Measurements from ENCODE around the gene PYGO2.

PYGO2 gene

DNA sequence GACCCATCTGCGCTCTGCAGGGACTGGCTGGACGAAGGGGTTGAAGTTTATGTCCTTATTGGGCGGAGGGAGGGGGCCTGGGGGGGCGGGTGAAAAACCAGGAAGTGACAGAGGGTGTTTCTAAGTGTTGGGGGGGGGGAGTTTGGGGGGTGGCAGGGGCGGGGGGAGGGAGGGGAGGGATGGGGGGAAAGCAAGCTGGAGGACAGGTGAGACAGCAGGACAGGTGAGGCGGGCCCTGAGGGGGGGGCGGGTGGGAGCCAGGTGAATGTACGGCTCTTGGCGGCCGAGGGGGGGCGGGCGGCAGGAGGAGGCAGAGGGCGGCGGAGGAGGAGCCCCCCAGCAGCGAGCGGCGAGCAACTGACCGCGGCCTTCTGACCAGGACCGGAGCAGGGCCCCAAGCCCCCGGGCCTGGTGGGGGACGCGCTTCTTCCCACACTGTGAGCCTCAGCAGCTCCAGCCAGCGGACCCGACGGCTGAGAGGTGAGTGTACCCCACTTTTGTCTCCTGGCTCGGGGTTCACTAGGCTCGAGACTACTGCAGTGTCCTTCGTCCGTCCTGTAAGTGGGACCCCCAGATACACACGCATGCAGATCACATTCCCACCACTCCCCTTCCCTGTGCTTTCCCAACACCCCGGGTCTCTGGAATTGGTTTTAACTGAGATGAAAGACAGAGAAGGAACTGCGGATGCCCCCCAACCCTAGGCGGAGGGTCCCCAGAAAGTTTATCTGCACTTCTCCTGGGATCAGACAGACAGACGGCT is 41.1 kb upstream of the PYGO2 start, which contains the start of gene ZBTB7B:
TSS of gene ZBTB7B (plus strand) at position 339 of the 763 bp plus-strand sequence. CDS start 11,859 bp downstream, outside the sequence.
- TF ChIP-seq, protein P1, sequence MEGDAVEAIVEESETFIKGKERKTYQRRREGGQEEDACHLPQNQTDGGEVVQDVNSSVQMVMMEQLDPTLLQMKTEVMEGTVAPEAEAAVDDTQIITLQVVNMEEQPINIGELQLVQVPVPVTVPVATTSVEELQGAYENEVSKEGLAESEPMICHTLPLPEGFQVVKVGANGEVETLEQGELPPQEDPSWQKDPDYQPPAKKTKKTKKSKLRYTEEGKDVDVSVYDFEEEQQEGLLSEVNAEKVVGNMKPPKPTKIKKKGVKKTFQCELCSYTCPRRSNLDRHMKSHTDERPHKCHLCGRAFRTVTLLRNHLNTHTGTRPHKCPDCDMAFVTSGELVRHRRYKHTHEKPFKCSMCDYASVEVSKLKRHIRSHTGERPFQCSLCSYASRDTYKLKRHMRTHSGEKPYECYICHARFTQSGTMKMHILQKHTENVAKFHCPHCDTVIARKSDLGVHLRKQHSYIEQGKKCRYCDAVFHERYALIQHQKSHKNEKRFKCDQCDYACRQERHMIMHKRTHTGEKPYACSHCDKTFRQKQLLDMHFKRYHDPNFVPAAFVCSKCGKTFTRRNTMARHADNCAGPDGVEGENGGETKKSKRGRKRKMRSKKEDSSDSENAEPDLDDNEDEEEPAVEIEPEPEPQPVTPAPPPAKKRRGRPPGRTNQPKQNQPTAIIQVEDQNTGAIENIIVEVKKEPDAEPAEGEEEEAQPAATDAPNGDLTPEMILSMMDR (IDR thresholded peaks at IDR 0.05), result no peak

DNA sequence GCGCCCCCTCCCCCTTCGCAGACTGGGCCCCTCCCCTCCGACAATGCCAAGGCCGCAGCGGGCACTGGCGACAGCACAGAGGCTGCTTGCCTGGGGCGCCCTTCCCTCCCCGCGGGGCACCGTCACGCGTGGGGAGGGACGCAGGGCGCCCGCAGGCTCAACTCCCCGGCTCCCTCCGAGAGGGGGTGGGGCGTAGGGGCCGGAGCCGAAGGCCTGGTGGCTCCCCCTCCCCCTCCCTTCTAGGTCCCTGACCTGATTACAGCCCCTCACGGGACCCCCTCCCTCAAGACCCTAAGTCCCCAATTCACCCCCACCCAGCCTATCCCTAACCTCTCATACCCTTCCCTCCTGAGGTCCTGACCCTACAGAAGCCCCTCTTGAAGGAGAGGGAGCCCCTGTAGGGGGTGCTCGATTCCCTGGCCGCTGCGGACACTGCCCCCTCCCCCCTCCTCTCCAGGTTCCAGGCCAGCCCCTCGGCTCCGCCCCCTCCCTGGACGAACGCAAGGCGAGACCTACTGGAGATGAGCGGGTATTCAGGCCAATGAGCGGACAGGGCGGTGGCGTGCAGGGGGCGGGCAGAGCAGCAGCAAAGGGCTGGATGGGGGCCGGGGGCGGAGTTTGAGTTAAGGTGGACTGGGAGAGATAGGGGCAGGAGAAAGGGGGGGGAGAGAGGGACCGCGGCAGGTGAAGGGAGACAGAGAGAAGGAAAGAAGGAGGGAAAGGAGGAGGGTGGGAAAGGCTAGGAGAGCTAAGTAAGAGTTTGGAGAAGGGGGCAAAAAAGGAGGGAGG is 40.3 kb upstream of the PYGO2 start:
- TF ChIP-seq, protein P1 (IDR thresholded peaks at IDR 0.05), result peak; percentile 60

DNA sequence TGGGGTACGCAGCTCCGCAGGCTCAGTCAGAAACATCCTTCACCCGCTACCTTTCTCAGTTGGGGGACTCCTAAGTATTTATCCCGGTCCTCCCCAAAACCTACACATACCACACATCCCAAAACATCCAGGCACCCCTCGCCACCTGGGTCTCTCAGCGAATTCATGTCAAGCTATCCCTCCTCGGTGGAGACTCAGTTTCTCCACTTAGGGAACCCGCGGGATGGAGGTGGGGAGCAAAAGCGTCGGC is 39.8 kb upstream of the PYGO2 start:
- TF ChIP-seq, protein P1 (IDR thresholded peaks at IDR 0.05), result no peak

DNA sequence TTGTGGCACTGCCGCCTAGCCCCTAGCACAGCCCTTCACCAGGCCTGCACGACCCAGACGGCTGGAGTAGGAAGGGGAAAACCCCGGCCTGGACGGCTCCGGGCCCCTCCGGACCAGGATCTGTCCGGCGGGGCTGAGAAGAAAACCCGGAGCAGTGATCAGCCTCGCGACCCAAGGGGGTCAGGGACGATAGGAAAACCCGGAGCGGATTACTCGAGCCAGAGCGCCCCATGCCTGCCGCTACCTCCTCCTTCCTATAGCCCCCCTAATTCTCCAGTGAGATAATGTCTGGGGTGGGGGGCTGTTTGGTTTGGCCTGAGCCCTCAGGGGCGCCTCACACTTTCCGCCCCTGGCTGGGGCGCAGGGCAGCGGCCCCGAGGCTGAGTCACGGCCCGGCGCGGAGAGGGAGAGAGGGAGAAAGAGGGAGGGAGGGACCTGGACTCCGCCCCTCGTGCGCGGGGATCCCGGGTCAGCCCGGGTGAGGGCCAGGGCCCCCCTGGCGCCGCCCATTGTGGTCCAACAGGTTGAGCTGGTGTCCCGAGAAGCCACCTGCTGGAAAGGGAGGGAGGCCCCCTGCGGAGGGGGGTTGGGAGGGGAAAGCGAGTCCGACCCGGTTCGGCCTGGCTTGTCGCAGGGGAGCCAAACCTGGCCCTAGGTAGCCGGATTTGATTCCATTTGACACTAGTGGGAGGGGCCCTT is 39.3 kb upstream of the PYGO2 start:
- TF ChIP-seq, protein P1 (IDR thresholded peaks at IDR 0.05), result no peak

DNA sequence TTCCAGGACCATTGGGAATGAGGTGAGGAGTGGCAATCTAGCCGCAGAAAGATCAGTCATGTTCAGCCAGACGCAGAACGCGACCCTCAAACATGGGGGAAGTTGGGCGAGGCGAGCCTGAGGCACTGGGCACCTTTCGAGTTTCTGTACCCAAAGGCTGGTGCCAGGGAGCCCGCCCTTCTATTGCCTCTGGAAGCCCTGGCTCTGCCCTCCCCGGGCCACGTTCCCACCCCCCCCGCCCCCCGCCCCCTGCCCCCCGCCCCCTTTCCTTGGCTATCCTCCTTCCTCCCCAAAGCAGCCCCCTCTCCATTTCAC is 38.8 kb upstream of the PYGO2 start:
- TF ChIP-seq, protein P1 (IDR thresholded peaks at IDR 0.05), result no peak

DNA sequence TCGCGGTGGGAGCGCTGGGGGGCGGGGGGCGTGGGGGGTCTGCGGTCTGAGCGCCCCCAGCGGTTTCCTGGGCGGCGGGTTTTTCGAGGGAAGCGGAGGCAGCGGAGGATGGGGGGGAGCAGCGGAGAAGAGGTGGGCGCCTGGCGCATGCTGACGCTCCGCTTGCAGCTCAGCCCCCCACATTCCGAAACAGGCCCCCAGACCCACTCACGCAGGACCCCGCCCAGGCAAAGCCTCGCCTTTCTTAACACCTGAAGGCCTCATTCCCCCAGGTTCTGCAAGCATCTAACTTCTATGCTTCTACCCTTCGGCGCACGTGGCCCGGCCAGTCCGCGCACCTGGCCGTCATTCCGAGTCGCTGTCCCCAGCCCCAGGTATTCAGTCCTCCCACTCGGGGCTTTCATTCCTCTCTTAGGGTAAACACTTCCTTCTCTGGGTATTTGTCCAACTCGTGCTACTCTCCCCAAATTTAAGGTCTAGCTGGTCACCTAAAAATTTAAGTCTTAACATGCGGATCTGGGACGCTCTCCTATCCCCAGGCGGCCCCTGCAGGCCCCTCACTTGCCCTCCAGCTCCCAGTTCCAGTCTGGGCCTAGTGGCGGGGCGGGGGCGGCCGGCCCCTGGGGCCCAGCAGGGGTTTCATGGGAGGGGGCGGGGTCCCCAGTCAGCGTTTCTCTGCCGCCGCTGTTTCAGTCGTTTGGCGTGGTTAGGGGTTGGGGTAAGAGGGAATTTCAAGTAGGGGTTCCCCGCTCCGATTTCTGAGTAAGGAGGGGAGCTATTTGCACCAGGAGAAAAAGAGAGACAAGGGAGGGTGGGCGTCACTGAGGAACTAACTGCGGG is 38.2 kb upstream of the PYGO2 start:
- TF ChIP-seq, protein P1 (IDR thresholded peaks at IDR 0.05), result no peak

All from LNCAP (cell line).